Fibroblast of lung (primary cell): ENCODE measurements around the gene BIVM. TPM values are rescaled to one million over a fixed set of nuclear protein-coding genes. Genes with fewer than 3 reads are reported as not detected.
A peak's percentile ranks its signal among the peaks of the same experiment; 100 is the strongest.

Experiments used
- DNase-seq, 2 donors: peaks; one replicate each; pipeline versions ENCODE4 v3.0.0 to v3.0.0-alpha.2; 2010; ENCODE audit warnings: low read depth in 2 of 2
- H2AFZ ChIP-seq: 2 replicates; pipeline ENCODE4 v1.5.1; 2012; ENCODE audit warnings: low read length, control low read depth, inconsistent platforms
- H3K27ac ChIP-seq: 2 replicates; pipeline ENCODE4 v1.5.1; 2011; ENCODE audit warnings: low read length, control low read depth; ENCODE audit not compliant: insufficient read depth
- H3K27me3 ChIP-seq: 2 replicates; pipeline ENCODE4 v1.5.1; 2011; ENCODE audit warnings: mild to moderate bottlenecking, low read length; ENCODE audit not compliant: control insufficient read depth, insufficient read depth
- H3K36me3 ChIP-seq: 2 replicates; pipeline ENCODE4 v1.5.1; 2011; ENCODE audit warnings: low read length; ENCODE audit not compliant: control insufficient read depth, insufficient read depth
- H3K4me1 ChIP-seq: 2 replicates; pipeline ENCODE4 v1.5.1; 2011; ENCODE audit warnings: low read length; ENCODE audit not compliant: control insufficient read depth, insufficient read depth; ENCODE audit errors: extremely low read depth
- H3K4me2 ChIP-seq: 2 replicates; pipeline ENCODE4 v1.5.1; 2011; ENCODE audit warnings: low read length, control low read depth; ENCODE audit not compliant: insufficient read depth; ENCODE audit errors: extremely low read depth
- H3K4me3 ChIP-seq, 4 experiments: fragments of 200-600 bp in 1 of 4; sonication (generic) in 1 of 4; replicated peaks in 1 of 4; 2 replicates each; pipeline ENCODE4 v1.5.1; 2011 to 2016; ENCODE audit warnings: low read length in 4 of 4, low read depth in 3 of 4, mild to moderate bottlenecking in 3 of 4, control low read depth in 2 of 4, inconsistent platforms in 1 of 4, mixed read lengths in 1 of 4; ENCODE audit not compliant: insufficient read depth in 1 of 4; ENCODE audit errors: control extremely low read depth in 1 of 4
- H3K79me2 ChIP-seq: 2 replicates; pipeline ENCODE4 v1.5.1; 2012; ENCODE audit warnings: mild to moderate bottlenecking, low read length, inconsistent platforms; ENCODE audit not compliant: control insufficient read depth, insufficient read depth
- H3K9ac ChIP-seq: 2 replicates; pipeline ENCODE4 v1.5.1; 2011; ENCODE audit warnings: mild to moderate bottlenecking, low read length, control low read depth; ENCODE audit not compliant: insufficient read depth
- H3K9me3 ChIP-seq: 2 replicates; pipeline ENCODE4 v1.5.1; 2012; ENCODE audit warnings: low read depth, low read length; ENCODE audit not compliant: control insufficient read depth, insufficient read depth
- H4K20me1 ChIP-seq: 2 replicates; pipeline ENCODE4 v1.5.1; 2011; ENCODE audit warnings: low read length; ENCODE audit not compliant: control insufficient read depth, insufficient read depth; ENCODE audit errors: extremely low read depth
- EZH2 ChIP-seq: IDR thresholded peaks from 2 replicates; pipeline ENCODE4 v1.5.1; 2012; ENCODE audit warnings: low read length, control low read depth, mild to moderate bottlenecking; ENCODE audit errors: missing control alignments
- polyA plus RNA-seq, 2 donors: library from polyadenylated mRNA; depleted of rRNA in 1 of 2; stranded (reverse) in 1 of 2; unstranded in 1 of 2; fragments of >200 nt; gene quantifications; 2 replicates each; pipeline ENCODE4 v1.2.1, GENCODE V29; 2011 to 2012; ENCODE audit warnings: missing spikeins in 1 of 2
- total RNA-seq: library from RNA; depleted of rRNA; stranded (reverse); fragments of >200 nt; gene quantifications from 2 replicates; pipeline ENCODE4 v1.2.1, GENCODE V29; 2014
- TF ChIP-seq, protein P1 (sequence below), 2 donors: IDR thresholded peaks in 1 of 2; conservative IDR thresholded peaks in 1 of 2; 1 replicate in 1 of 2; 2 replicates in 1 of 2; pipeline ENCODE4 v1.5.1; 2011 to 2012; ENCODE audit warnings: low read length in 2 of 2, control low read depth in 1 of 2, inconsistent platforms in 1 of 2, low read depth in 1 of 2, mild to moderate bottlenecking in 1 of 2

BIVM gene
- total and polyA plus RNA-seq, 2 donors (not counting 1 experiment from before 2014, with no cell fraction given): 22.3 to 22.4 TPM

- no peaks in the 10 kb centered on the region for H3K36me3 ChIP-seq
- H3K4me1 ChIP-seq: peaks cover 3% of the 10 kb centered on the region
- H2AFZ ChIP-seq: no peak overlapping the region
- no peaks in the 10 kb centered on the region for H3K9me3 ChIP-seq
- no peaks in the 10 kb centered on the region for H4K20me1 ChIP-seq
- peaks cover 21% of the 10 kb centered on the region for H3K79me2 ChIP-seq
- H3K27me3 ChIP-seq: no peaks in the 10 kb centered on the region
- TF ChIP-seq EZH2: no peak
- TF ChIP-seq, protein P1, sequence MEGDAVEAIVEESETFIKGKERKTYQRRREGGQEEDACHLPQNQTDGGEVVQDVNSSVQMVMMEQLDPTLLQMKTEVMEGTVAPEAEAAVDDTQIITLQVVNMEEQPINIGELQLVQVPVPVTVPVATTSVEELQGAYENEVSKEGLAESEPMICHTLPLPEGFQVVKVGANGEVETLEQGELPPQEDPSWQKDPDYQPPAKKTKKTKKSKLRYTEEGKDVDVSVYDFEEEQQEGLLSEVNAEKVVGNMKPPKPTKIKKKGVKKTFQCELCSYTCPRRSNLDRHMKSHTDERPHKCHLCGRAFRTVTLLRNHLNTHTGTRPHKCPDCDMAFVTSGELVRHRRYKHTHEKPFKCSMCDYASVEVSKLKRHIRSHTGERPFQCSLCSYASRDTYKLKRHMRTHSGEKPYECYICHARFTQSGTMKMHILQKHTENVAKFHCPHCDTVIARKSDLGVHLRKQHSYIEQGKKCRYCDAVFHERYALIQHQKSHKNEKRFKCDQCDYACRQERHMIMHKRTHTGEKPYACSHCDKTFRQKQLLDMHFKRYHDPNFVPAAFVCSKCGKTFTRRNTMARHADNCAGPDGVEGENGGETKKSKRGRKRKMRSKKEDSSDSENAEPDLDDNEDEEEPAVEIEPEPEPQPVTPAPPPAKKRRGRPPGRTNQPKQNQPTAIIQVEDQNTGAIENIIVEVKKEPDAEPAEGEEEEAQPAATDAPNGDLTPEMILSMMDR (conservative IDR thresholded peaks at IDR 0.05 in 1 of 2, IDR thresholded peaks at IDR 0.05 in 1 of 2; ENCODE audit: low read depth in 1 of 2, low read length in 2 of 2): no peak
- H3K9ac ChIP-seq: no peak overlapping the region
- no peak for DNase-seq
- H3K4me2 ChIP-seq: peak overlapping the region; percentile 13
- no peak overlapping the region for H3K4me3 ChIP-seq
- no peak overlapping the region for H3K27ac ChIP-seq
Measured at GRCh38 chr13:102771298-102772041, 27.4 kb upstream of the BIVM start.

- H3K27me3 ChIP-seq: no peaks in the 10 kb centered on the region
- H4K20me1 ChIP-seq: no peaks in the 10 kb centered on the region
- no peak overlapping the region for H3K27ac ChIP-seq
- peaks cover 21% of the 10 kb centered on the region for H3K79me2 ChIP-seq
- no peaks in the 10 kb centered on the region for H3K36me3 ChIP-seq
- H3K4me1 ChIP-seq: peaks cover 3% of the 10 kb centered on the region
- peak overlapping the region; percentile 88 for H3K4me2 ChIP-seq
- no peak overlapping the region for H2AFZ ChIP-seq
- H3K9ac ChIP-seq: no peak overlapping the region
- TF ChIP-seq, protein P1 (conservative IDR thresholded peaks at IDR 0.05 in 1 of 2, IDR thresholded peaks at IDR 0.05 in 1 of 2; ENCODE audit: low read depth in 1 of 2, low read length in 2 of 2): no peak
- no peak for TF ChIP-seq EZH2
- no peak for DNase-seq
- no peaks in the 10 kb centered on the region for H3K9me3 ChIP-seq
- peak overlapping the region in 1 of 4 experiments; percentile 2 for H3K4me3 ChIP-seq
Measured at GRCh38 chr13:102772042-102772425, 26.9 kb upstream of the BIVM start.

GRCh38 chr13:102773441-102774213 is 25.3 kb upstream of the BIVM start, which contains the start of gene TEX30:
Gene TEX30 (minus strand): TSS chr13:102773786. CDS start chr13:102770026, 3,760 bp downstream.
- Histone ChIP-seq H3K4me2 (peak within 1 kb of the TSS; percentile 96), H3K4me1 (peaks cover 3% of the 10 kb centered on the region), H2AFZ (peak within 1 kb of the TSS; percentile 99), H3K9ac (peak within 1 kb of the TSS; percentile 83), H3K79me2 (peaks cover 21% of the 10 kb centered on the region), H3K36me3 (no peaks in the 10 kb centered on the region), H3K27me3 (no peaks in the 10 kb centered on the region), H3K27ac (peak within 1 kb of the TSS; percentile 88), H3K9me3 (no peaks in the 10 kb centered on the region), H4K20me1 (no peaks in the 10 kb centered on the region), H3K4me3 (peak within 1 kb of the TSS; percentile 76 to 95 (median 86))
- no peak for TF ChIP-seq EZH2
- TF ChIP-seq, protein P1 (conservative IDR thresholded peaks at IDR 0.05 in 1 of 2, IDR thresholded peaks at IDR 0.05 in 1 of 2; ENCODE audit: low read depth in 1 of 2, low read length in 2 of 2): no peak
- DNase-seq: peak; percentile 79 to 80
